ENCODE data around the gene RPE65.

The RPE65 gene

GRCh38 chr1:68442822-68443556 lies 6.8 kb downstream of the RPE65 start:
- H3K4me3 ChIP-seq (ENCODE audit: low read depth, low read length) = no peak overlapping the region
- peak; percentile 38 for DNase-seq (ENCODE audit: low read depth)
- TF ChIP-seq CTCF (IDR thresholded peaks at IDR 0.05; ENCODE audit: low read depth, low read length) = peak; percentile 68
- TF ChIP-seq MYC (IDR thresholded peaks at IDR 0.05; ENCODE audit: low read depth, low read length) = no peak
- TF ChIP-seq POLR2A (IDR thresholded peaks at IDR 0.05; ENCODE audit: extremely low read depth, insufficient read length) = no peak
- TF ChIP-seq MAX (IDR thresholded peaks at IDR 0.05; ENCODE audit: low read depth, low read length) = no peak

- DNase-seq (ENCODE audit: low read depth) = no peak
- no peak overlapping the region for H3K4me3 ChIP-seq (ENCODE audit: low read depth, low read length)
- TF ChIP-seq CTCF (IDR thresholded peaks at IDR 0.05; ENCODE audit: low read depth, low read length) = no peak
- TF ChIP-seq MAX (IDR thresholded peaks at IDR 0.05; ENCODE audit: low read depth, low read length) = no peak
- TF ChIP-seq MYC (IDR thresholded peaks at IDR 0.05; ENCODE audit: low read depth, low read length) = no peak
- TF ChIP-seq POLR2A (IDR thresholded peaks at IDR 0.05; ENCODE audit: extremely low read depth, insufficient read length) = no peak
Measured at GRCh38 chr1:68442006-68442405, 7.7 kb downstream of the RPE65 start.

GRCh38 chr1:68438310-68438709 lies 11.4 kb downstream of the RPE65 start:
- DNase-seq (ENCODE audit: low read depth) = no peak
- TF ChIP-seq POLR2A (IDR thresholded peaks at IDR 0.05; ENCODE audit: extremely low read depth, insufficient read length) = no peak
- H3K4me3 ChIP-seq (ENCODE audit: low read depth, low read length) = no peak overlapping the region

GRCh38 chr1:68433395-68433794 lies 16.4 kb downstream of the RPE65 start:
- no peak for DNase-seq (ENCODE audit: low read depth)
- H3K4me3 ChIP-seq (ENCODE audit: low read depth, low read length) = no peak overlapping the region
- TF ChIP-seq MYC (IDR thresholded peaks at IDR 0.05; ENCODE audit: low read depth, low read length) (no peak), POLR2A (IDR thresholded peaks at IDR 0.05; ENCODE audit: extremely low read depth, insufficient read length) (no peak), MAX (IDR thresholded peaks at IDR 0.05; ENCODE audit: low read depth, low read length) (no peak), CTCF (IDR thresholded peaks at IDR 0.05; ENCODE audit: low read depth, low read length) (no peak)

GRCh38 chr1:68431076-68431475 lies 18.7 kb downstream of the RPE65 start:
- no peak for DNase-seq (ENCODE audit: low read depth)
- no peak overlapping the region for H3K4me3 ChIP-seq (ENCODE audit: low read depth, low read length)
- TF ChIP-seq CTCF (IDR thresholded peaks at IDR 0.05; ENCODE audit: low read depth, low read length) (no peak), POLR2A (IDR thresholded peaks at IDR 0.05; ENCODE audit: extremely low read depth, insufficient read length) (no peak), MAX (IDR thresholded peaks at IDR 0.05; ENCODE audit: low read depth, low read length) (no peak), MYC (IDR thresholded peaks at IDR 0.05; ENCODE audit: low read depth, low read length) (no peak)

GRCh38 chr1:68429233-68429808 lies 20.4 kb downstream of the RPE65 start:
- TF ChIP-seq CTCF (IDR thresholded peaks at IDR 0.05; ENCODE audit: low read depth, low read length) (no peak), MAX (IDR thresholded peaks at IDR 0.05; ENCODE audit: low read depth, low read length) (no peak), POLR2A (IDR thresholded peaks at IDR 0.05; ENCODE audit: extremely low read depth, insufficient read length) (no peak), MYC (IDR thresholded peaks at IDR 0.05; ENCODE audit: low read depth, low read length) (no peak)
- no peak overlapping the region for H3K4me3 ChIP-seq (ENCODE audit: low read depth, low read length)
- no peak for DNase-seq (ENCODE audit: low read depth)

Measured in NB4 (cell line).